Subcutaneous adipose tissue (tissue), 4 donors: Measurements from ENCODE around the gene ANKRD35. TPM values are rescaled to one million over a fixed set of nuclear protein-coding genes. Genes with fewer than 3 reads are reported as not detected.

Experiments
- CTCF ChIP-seq: fragments of 450-650 bp; IDR thresholded peaks from one replicate; pipeline ENCODE4 v1.5.1; 2016; ENCODE audit warnings: low read depth, mild to moderate bottlenecking, control low read depth, antibody characterized with exemption, moderate library complexity
- total RNA-seq, 4 donors: library from RNA; depleted of rRNA; stranded (reverse); fragments of >200 nt; gene quantifications; one replicate each; pipeline ENCODE4 v1.1.0, GENCODE V29; 2016

Gene ANKRD35
- total RNA-seq, 4 donors from 2014 or later: 1.6 to 7.0 (median 4.5) TPM

- no peak for TF ChIP-seq CTCF
Measured at GRCh38 chr1:145879775-145880174, 5.9 kb downstream of the ANKRD35 start.

GRCh38 chr1:145878724-145879123, 6.9 kb downstream of the ANKRD35 start:
- TF ChIP-seq CTCF: no peak

- TF ChIP-seq CTCF: no peak
Measured at GRCh38 chr1:145877923-145878486, 7.7 kb downstream of the ANKRD35 start.

GRCh38 chr1:145874646-145875045, 11.0 kb downstream of the ANKRD35 start:
- TF ChIP-seq CTCF: no peak

GRCh38 chr1:145871994-145872924, 13.4 kb downstream of the ANKRD35 start:
- TF ChIP-seq CTCF: no peak

- no peak for TF ChIP-seq CTCF
Measured at GRCh38 chr1:145868232-145868631, 17.4 kb downstream of the ANKRD35 start.

- no peak for TF ChIP-seq CTCF
Measured at GRCh38 chr1:145863282-145864018, 22.2 kb downstream of the ANKRD35 start.
